AG04449 (cell line): ENCODE data around the gene ELL.

Experiments used
- CTCF ChIA-PET: fragments of 350-600 bp; formaldehyde crosslinking; extraction: SDS; loops from one replicate; lab custom pipeline; 2021; ENCODE audit warnings: antibody characterized with exemption; lab: Yijun Ruan, JAX
- POLR2A ChIA-PET: fragments of 400-600, 350-600 bp; formaldehyde crosslinking; extraction: SDS; loops from one replicate; lab custom pipeline; 2020; ENCODE audit warnings: antibody characterized with exemption, inconsistent platforms; lab: Yijun Ruan, JAX
- DNase-seq: peaks from one replicate; pipeline ENCODE4 v3.0.0-alpha.2; 2010; ENCODE audit warnings: low read depth, low spot score
- H3K4me3 ChIP-seq: 2 replicates; pipeline ENCODE4 v1.5.1; 2011; ENCODE audit warnings: low read depth, mild to moderate bottlenecking, control low read depth, low read length
- TF ChIP-seq, protein P1 (sequence below): IDR thresholded peaks from one replicate; pipeline ENCODE4 v1.5.1; 2011; ENCODE audit warnings: mild to moderate bottlenecking, moderate library complexity, low read length, control low read depth, inconsistent platforms; ENCODE audit not compliant: insufficient read depth; ENCODE audit errors: missing control alignments

The ELL gene

DNA sequence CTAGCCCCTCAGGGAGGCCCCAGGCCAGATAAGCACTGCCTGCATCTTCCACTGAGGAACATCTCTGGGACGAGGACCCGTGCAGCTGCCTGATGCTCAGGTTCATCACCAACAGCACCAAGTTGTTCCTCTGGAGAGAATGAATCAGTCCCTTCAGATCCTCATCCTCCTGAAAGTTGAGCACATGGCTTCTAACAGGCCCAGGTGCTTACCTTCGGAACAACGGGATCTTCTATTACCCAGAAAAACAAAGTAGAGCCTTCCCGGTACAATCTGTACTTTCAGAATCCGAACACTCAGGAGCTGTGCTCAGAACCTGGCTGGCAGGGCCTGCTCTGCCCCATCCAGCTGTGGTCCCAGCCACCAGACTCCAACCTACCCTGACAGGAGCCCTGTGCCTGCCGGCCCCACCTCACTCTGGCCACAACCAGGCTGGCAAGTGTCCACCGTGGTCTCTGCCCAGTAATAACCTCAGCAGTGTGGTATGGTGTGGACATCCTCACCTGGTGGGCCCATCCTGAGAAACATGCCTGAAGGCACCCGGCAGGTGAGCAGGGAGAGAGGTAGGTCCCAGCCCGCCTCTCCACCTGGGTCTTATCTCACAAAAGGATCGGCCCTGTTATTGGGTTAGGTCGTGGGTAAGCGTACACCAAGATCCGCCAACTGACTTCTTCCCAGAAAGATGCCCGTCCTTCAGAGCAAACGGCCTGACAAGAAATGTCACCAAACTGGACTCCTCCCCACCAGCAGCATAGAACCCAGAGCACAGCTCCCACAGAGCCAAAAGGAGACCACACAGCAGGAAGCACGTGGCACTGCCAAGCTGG is 34.1 kb downstream of the ELL start:
- DNase-seq = no peak
- ChIA-PET POLR2A (no interaction called here), CTCF (interaction anchor here (0.9 to 4.4 kb wide), 8 partner anchors 8 to 32 kb away, joined by 3 to 26 read pairs (median 4); no protein-coding TSS in a partner anchor)
- no peak overlapping the region for H3K4me3 ChIP-seq
- TF ChIP-seq, protein P1, sequence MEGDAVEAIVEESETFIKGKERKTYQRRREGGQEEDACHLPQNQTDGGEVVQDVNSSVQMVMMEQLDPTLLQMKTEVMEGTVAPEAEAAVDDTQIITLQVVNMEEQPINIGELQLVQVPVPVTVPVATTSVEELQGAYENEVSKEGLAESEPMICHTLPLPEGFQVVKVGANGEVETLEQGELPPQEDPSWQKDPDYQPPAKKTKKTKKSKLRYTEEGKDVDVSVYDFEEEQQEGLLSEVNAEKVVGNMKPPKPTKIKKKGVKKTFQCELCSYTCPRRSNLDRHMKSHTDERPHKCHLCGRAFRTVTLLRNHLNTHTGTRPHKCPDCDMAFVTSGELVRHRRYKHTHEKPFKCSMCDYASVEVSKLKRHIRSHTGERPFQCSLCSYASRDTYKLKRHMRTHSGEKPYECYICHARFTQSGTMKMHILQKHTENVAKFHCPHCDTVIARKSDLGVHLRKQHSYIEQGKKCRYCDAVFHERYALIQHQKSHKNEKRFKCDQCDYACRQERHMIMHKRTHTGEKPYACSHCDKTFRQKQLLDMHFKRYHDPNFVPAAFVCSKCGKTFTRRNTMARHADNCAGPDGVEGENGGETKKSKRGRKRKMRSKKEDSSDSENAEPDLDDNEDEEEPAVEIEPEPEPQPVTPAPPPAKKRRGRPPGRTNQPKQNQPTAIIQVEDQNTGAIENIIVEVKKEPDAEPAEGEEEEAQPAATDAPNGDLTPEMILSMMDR = no peak

DNA sequence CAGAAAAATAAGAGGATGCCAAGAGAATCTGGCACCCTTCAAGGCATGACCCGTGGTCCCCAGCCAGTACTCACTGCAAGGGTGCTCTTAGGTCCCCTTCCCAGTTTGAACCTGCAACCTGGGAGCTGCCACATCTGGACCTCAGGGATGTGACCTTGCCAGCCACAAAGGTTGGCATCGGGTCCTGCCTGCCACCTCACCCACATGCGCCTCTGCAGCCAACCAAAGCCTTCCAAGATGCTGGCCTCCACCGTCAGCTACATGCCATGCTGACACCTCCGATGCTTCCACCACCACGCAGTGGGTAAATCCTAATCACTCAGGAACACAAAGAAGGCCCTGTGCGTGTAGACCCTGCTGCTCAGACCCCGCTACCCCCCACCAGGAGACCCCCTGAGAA is 35.1 kb downstream of the ELL start:
- ChIA-PET CTCF (interaction anchor here (1.2 to 4.4 kb wide), 5 partner anchors 16 to 102 kb away, joined by 4 to 26 read pairs (median 5); partner anchors contain the start of gene REX1BD), POLR2A (no interaction called here)
- no peak for DNase-seq
- no peak overlapping the region for H3K4me3 ChIP-seq
- TF ChIP-seq, protein P1 = no peak

DNA sequence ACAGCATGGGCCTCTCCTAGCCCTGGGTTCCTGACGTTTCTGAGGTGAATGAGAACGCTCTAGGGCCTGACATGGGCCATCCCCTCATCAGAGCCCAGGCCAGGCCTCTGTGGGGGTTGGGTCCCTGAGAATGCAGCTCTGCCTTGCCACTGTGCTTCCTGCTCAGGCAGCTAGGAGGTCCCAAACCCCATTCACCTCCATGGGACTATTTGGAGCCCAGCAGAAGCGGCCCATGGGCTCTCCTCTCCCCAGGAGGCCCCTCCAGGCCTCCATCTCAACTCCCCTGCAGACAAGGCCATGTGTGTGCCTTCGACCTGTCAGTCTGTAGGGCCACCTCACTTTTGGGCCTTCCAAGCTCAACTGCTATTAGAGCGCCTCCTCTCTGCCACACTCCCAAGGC is 36.9 kb downstream of the ELL start:
- POLR2A ChIA-PET = interaction anchor here (0.5 kb wide), 1 partner anchor 12 kb away, joined by 3 read pairs; no protein-coding TSS in a partner anchor
- no peak overlapping the region for H3K4me3 ChIP-seq
- CTCF ChIA-PET = interaction anchor here (1.0 to 4.4 kb wide), 8 partner anchors 9 to 36 kb away, joined by 3 to 26 read pairs (median 3); no protein-coding TSS in a partner anchor
- DNase-seq = no peak
- TF ChIP-seq, protein P1 = no peak

DNA sequence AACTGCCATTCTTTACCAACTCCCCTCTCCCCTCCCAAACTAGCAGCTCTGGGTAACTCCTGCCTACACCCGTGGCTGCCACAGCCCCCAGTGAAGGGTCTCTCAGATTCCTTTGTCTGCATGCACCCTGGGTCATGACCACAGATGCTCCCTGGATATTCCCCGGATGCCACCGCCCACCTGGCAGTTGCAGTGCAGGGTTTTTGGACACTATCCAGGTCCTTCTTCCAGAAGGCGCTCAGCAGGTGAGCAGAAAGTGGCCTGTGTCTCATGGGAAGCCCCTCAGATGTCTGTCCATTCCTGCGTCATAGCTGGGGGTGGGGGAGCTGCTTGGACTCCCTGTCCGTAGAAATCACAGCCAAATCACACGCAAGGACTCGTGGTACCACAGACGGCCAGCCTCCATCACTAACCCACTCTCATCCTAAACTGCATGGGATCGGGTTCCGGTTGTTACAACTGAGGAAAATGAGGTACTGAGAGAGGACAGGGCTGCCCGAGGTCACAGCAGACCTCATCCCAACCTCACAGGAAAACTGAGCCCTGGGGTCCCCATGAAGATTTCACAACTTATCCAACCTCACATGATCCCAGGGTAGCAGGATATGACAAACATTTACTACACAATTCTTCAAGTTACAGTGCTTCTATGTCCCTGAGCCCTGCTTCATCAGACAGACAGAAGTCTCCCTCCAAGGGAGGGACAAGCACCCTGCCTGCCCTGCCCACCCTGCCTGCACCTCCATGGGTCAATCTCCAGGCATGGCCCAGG is 38.6 kb downstream of the ELL start:
- no peak for DNase-seq
- CTCF ChIA-PET = interaction anchor here (1.3 to 16.0 kb wide), 3 partner anchors 13 to 105 kb away, joined by 3 to 117 read pairs (median 66); partner anchors contain the start of gene REX1BD
- no peak overlapping the region for H3K4me3 ChIP-seq
- TF ChIP-seq, protein P1 = no peak
- POLR2A ChIA-PET = interaction anchor here (1.1 kb wide), 1 partner anchor 9 kb away, joined by 3 read pairs; no protein-coding TSS in a partner anchor

- CTCF ChIA-PET = interaction anchor here (0.9 to 16.0 kb wide), 6 partner anchors 11 to 106 kb away, joined by 3 to 117 read pairs (median 8); partner anchors contain the start of gene REX1BD
- no peak overlapping the region for H3K4me3 ChIP-seq
- TF ChIP-seq, protein P1 = no peak
- POLR2A ChIA-PET = no interaction called here
- no peak for DNase-seq
These were observed 40.2 kb downstream of the ELL start for GRCh38 chr19:18481505-18482222.
